Small intestine (tissue), 7 donors: ENCODE data around the gene PRRT2. TPM values are rescaled to one million over a fixed set of nuclear protein-coding genes. Genes with fewer than 3 reads are reported as not detected.
A peak's percentile ranks its signal among the peaks of the same experiment; 100 is the strongest.
"Not testable (repeated sequence)": the region's sequence is repeated elsewhere in the genome, so short reads cannot be mapped to it uniquely, and the experiment has no call there.

Source experiments
- DNase-seq, 2 donors: peaks; one replicate each; pipeline versions ENCODE4 v3.0.0 to v3.0.0-alpha.2; 2013
- FAIRE-seq: peaks from 2 replicates; lab custom pipeline; 2012; peaks lifted over from hg19 to GRCh38; lab: Jason Lieb, UNC
- H3K27ac ChIP-seq, 3 donors: one replicate each; pipeline ENCODE4 v1.5.1; 2013; ENCODE audit warnings: low read length in 2 of 3, mild to moderate bottlenecking in 2 of 3, control low read depth in 1 of 3, inconsistent platforms in 1 of 3, low read depth in 1 of 3, moderate library complexity in 1 of 3
- H3K27me3 ChIP-seq, 3 donors: one replicate each; pipeline ENCODE4 v1.6.1; 2013; ENCODE audit warnings: low read length in 3 of 3, inconsistent platforms in 1 of 3; ENCODE audit not compliant: control insufficient read depth in 3 of 3, insufficient read depth in 3 of 3
- H3K36me3 ChIP-seq, 3 donors: one replicate each; pipeline ENCODE4 v1.6.1; 2013; ENCODE audit warnings: low read length in 3 of 3, inconsistent platforms in 1 of 3, low read depth in 1 of 3, mild to moderate bottlenecking in 1 of 3, moderate library complexity in 1 of 3; ENCODE audit not compliant: control insufficient read depth in 3 of 3, insufficient read depth in 2 of 3
- H3K4me1 ChIP-seq, 3 donors: one replicate each; pipeline ENCODE4 v1.6.1; 2013; ENCODE audit warnings: low read length in 2 of 3, inconsistent platforms in 1 of 3, low read depth in 1 of 3, mild to moderate bottlenecking in 1 of 3, moderate library complexity in 1 of 3; ENCODE audit not compliant: control insufficient read depth in 3 of 3, insufficient read depth in 2 of 3
- H3K4me3 ChIP-seq, 3 donors: one replicate each; pipeline ENCODE4 v1.5.1; 2013; ENCODE audit warnings: low read length in 3 of 3, control low read depth in 1 of 3, inconsistent platforms in 1 of 3, low read depth in 1 of 3, mild to moderate bottlenecking in 1 of 3, moderate library complexity in 1 of 3
- H3K9me3 ChIP-seq, 2 donors: one replicate each; pipeline ENCODE4 v1.6.1; 2013; ENCODE audit warnings: low read depth in 1 of 2, low read length in 1 of 2; ENCODE audit not compliant: control insufficient read depth in 2 of 2, insufficient read depth in 1 of 2
- WGBS, 3 donors: extraction: QIAGEN DNeasy Blood & Tissue Kit; methylation state at CpG; one replicate each; pipeline ENCODE4 v1.1.7; 2013; 5-methylcytosine and 5-hydroxymethylcytosine counted together
- polyA plus RNA-seq, 4 donors: library from polyadenylated mRNA; stranded (reverse) in 3 of 4; unstranded in 1 of 4; fragments of 200-250 nt in 3 of 4; fragments of 120-200 nt in 1 of 4; gene quantifications; one replicate each; pipeline versions ENCODE4 v1.2.1 to v1.2.3, GENCODE V29; 2013
- donor health status: healthy with polysubstance abuse.
- donor health status: control.
- donor health status: control.
- donor health status: Bipolar disorder and iron deficiency.
- donor health status: healthy.

Gene PRRT2
- polyA plus RNA-seq, 4 donors = 0.27 to 6.3 (median 2.7) TPM; not detected in 1

- H3K36me3 ChIP-seq = peaks cover 0 to 47% (median 0%) of the 10 kb centered on the region in 3 donors
- WGBS, 3 donors = 41 to 65% (median 61%) methylated on average over 4 to 6 of the region's 8 CpGs
- peak overlapping the region; percentile 88 to 90 (median 89) for H3K27ac ChIP-seq
- H3K27me3 ChIP-seq = no peaks in the 10 kb centered on the region
- no peak overlapping the region for H3K4me3 ChIP-seq
- no peaks in the 10 kb centered on the region for H3K9me3 ChIP-seq
- H3K4me1 ChIP-seq = peaks cover 15 to 85% (median 22%) of the 10 kb centered on the region in 3 donors
- FAIRE-seq (no peak), DNase-seq (peak in 1 of 2 donors; percentile 77)
Observed at GRCh38 chr16:29826342-29826695, 14.3 kb downstream of the PRRT2 start.

DNA sequence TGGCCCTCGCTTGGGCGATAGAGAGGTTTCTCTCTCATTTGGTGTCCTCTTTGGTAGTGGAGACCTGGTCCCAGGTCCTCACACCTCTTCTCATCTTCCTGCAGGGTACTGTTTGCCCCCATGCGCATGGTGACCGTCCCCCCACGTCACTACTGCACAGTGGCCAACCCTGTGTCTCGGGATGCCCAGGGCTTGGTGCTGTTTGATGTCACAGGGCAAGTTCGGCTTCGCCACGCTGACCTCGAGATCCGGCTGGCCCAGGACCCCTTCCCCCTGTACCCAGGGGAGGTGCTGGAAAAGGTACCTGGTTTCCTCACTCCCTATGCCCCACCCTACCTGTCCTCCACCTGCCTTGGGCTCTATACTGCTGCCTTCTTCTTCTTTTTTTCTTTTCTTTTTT, 18.8 kb downstream of the PRRT2 start:
- Histone ChIP-seq H3K27ac (peak overlapping the region in 1 of 3 donors; percentile 95), H3K4me3 (no peak overlapping the region), H3K9me3 (no peaks in the 10 kb centered on the region), H3K27me3 (no peaks in the 10 kb centered on the region), H3K4me1 (peaks cover 8 to 41% (median 10%) of the 10 kb centered on the region in 3 donors), H3K36me3 (peaks cover 13 to 64% (median 16%) of the 10 kb centered on the region in 3 donors)
- DNase-seq (no peak), FAIRE-seq (no peak)
- WGBS, 3 donors = 94 to 99% (median 95%) methylated on average over 11 of the region's 11 CpGs

GRCh38 chr16:29831490-29831889, 19.5 kb downstream of the PRRT2 start:
- DNase-seq (no peak), FAIRE-seq (no peak)
- H3K4me1 ChIP-seq = peaks cover 5 to 35% (median 6%) of the 10 kb centered on the region in 3 donors
- no peak overlapping the region for H3K4me3 ChIP-seq
- no peaks in the 10 kb centered on the region for H3K9me3 ChIP-seq
- peaks cover 14 to 66% (median 17%) of the 10 kb centered on the region in 3 donors for H3K36me3 ChIP-seq
- H3K27ac ChIP-seq = no peak overlapping the region
- H3K27me3 ChIP-seq = no peaks in the 10 kb centered on the region
- 57 to 76% (median 70%) methylated on average over 2 of the region's 2 CpGs for WGBS, 3 donors

DNA sequence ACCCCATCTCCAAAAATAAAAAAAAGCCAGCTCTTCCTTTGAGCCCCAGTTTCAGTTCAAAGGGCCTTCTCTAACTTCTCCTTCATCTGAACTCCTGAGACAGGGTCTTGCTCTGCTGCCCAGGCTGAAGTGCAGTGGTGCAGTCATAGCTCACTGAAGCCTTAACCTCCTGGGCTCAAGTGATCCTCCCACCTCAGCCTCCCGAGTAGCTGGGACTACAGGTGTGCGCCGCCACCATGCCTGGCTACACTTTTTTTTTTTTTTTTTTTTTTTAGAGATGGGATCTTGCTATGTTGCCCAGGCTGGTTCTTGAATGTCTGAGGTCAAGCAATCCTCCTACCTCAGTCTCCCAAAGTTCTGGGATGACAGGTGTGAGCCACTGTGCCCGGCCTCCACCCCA, 21.2 kb downstream of the PRRT2 start:
- 94 to 99% (median 95%) methylated on average over 4 of the region's 4 CpGs for WGBS, 3 donors
- H3K4me3 ChIP-seq, H3K27me3 ChIP-seq, H3K27ac ChIP-seq, DNase-seq, FAIRE-seq, H3K9me3 ChIP-seq: not testable (repeated sequence)
- Histone ChIP-seq H3K4me1 (peaks cover 0 to 24% (median 0%) of the 10 kb centered on the region in 3 donors), H3K36me3 (peaks cover 17 to 77% (median 21%) of the 10 kb centered on the region in 3 donors)

DNA sequence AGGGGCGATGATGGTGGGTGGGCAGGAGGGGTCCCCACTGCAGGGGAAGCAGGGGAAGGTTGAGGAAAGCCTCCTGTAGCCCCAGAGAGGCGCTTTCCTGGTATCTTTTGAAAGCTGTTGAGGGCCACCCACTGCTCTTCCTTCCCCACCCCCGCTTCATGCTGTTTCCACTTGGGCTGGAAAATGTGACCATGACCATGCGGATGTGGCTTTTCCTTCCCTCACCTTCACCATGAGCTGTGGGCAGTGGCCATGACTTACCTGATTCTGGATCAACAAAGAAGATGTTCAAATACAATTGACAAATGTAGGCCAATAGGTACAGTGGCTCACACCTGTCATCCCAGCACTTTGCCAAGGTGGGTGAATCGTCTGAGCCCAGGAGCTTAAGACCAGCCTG, 22.1 kb downstream of the PRRT2 start:
- no peak overlapping the region for H3K27ac ChIP-seq
- H3K4me1 ChIP-seq = peaks cover 0 to 17% (median 0%) of the 10 kb centered on the region in 3 donors
- peaks cover 20 to 85% (median 24%) of the 10 kb centered on the region in 3 donors for H3K36me3 ChIP-seq
- FAIRE-seq = no peak
- no peaks in the 10 kb centered on the region for H3K27me3 ChIP-seq
- no peaks in the 10 kb centered on the region for H3K9me3 ChIP-seq
- no peak for DNase-seq
- no peak overlapping the region for H3K4me3 ChIP-seq
- WGBS, 3 donors = 90 to 98% (median 93%) methylated on average over 5 of the region's 5 CpGs

DNA sequence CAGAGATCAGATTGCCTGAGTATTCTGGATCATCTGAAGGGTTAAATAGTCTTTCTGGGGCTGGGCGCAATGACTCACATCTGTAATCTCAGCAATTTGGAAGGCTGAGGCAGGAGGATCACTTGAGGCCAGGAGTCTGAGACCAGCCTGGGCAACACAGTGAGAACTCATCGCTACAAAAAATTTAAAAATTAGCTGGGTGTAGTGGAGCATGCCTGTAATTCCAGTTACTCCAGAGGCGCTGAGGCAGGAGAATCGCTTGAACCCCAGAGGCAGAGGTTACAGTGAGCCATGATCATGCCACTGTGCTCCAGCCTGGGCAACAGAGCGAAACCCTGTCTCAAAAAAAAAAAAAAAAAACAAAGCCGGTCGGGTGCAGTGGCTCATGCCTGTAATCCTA, 23.9 kb downstream of the PRRT2 start:
- WGBS, 3 donors = 87 to 95% (median 92%) methylated on average over 7 of the region's 7 CpGs
- Histone ChIP-seq H3K36me3 (peaks cover 28 to 90% (median 32%) of the 10 kb centered on the region in 3 donors), H3K27ac (no peak overlapping the region), H3K4me3 (no peak overlapping the region), H3K9me3 (no peaks in the 10 kb centered on the region), H3K4me1 (peaks cover 0 to 2% (median 0%) of the 10 kb centered on the region in 3 donors), H3K27me3 (no peaks in the 10 kb centered on the region)
- FAIRE-seq (no peak), DNase-seq (no peak)

- H3K27me3 ChIP-seq = no peaks in the 10 kb centered on the region
- DNase-seq (no peak), FAIRE-seq (no peak)
- peaks cover 28 to 90% (median 36%) of the 10 kb centered on the region in 3 donors for H3K36me3 ChIP-seq
- H3K27ac ChIP-seq = no peak overlapping the region
- no peaks in the 10 kb centered on the region for H3K4me1 ChIP-seq
- WGBS, 3 donors = 85 to 93% (median 90%) methylated on average over 15 of the region's 15 CpGs
- no peak overlapping the region for H3K4me3 ChIP-seq
- no peaks in the 10 kb centered on the region for H3K9me3 ChIP-seq
Observed at GRCh38 chr16:29836623-29837022, 24.6 kb downstream of the PRRT2 start.

DNA sequence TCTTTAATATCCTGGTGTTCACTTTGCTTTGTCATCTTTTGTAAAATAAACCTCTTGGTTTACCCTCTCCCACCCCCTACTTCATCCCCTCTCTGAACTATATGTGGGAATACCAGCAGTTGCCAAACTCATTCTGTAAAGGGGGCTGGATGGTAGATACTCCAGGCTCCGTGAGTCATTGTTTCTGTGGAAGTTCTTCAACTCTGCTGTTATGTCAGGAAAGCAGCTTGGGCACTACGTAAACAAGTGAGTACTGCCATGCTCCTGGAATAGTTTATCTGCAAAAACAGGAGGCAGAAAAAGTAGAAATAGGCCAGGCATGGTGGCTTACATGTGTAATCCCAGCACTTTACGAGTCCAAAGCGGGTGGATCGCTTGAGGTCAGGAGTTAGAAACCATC, 25.8 kb downstream of the PRRT2 start:
- Histone ChIP-seq H3K36me3 (peaks cover 30 to 93% (median 36%) of the 10 kb centered on the region in 3 donors), H3K27ac (no peak overlapping the region), H3K27me3 (no peaks in the 10 kb centered on the region), H3K4me1 (no peaks in the 10 kb centered on the region), H3K9me3 (no peaks in the 10 kb centered on the region), H3K4me3 (no peak overlapping the region)
- 93 to 99% (median 94%) methylated on average over 5 of the region's 5 CpGs for WGBS, 3 donors
- FAIRE-seq (no peak), DNase-seq (no peak)

- no peak overlapping the region for H3K4me3 ChIP-seq
- H3K27me3 ChIP-seq = no peaks in the 10 kb centered on the region
- H3K36me3 ChIP-seq = peaks cover 34 to 90% (median 35%) of the 10 kb centered on the region in 3 donors
- WGBS, 3 donors = 83 to 96% (median 92%) methylated on average over 6 of the region's 6 CpGs
- H3K4me1 ChIP-seq = no peaks in the 10 kb centered on the region
- DNase-seq (no peak), FAIRE-seq (no peak)
- no peaks in the 10 kb centered on the region for H3K9me3 ChIP-seq
- H3K27ac ChIP-seq = no peak overlapping the region
Observed at GRCh38 chr16:29839822-29840221, 27.8 kb downstream of the PRRT2 start.
